Measurements from ENCODE around the gene PEMT. TPM values are rescaled to one million over a fixed set of nuclear protein-coding genes. Genes with fewer than 3 reads are reported as not detected.
A peak's percentile ranks its signal among the peaks of the same experiment; 100 is the strongest.

PEMT gene
- total RNA-seq, 1 donor from 2014 or later = 18.2 TPM

DNA sequence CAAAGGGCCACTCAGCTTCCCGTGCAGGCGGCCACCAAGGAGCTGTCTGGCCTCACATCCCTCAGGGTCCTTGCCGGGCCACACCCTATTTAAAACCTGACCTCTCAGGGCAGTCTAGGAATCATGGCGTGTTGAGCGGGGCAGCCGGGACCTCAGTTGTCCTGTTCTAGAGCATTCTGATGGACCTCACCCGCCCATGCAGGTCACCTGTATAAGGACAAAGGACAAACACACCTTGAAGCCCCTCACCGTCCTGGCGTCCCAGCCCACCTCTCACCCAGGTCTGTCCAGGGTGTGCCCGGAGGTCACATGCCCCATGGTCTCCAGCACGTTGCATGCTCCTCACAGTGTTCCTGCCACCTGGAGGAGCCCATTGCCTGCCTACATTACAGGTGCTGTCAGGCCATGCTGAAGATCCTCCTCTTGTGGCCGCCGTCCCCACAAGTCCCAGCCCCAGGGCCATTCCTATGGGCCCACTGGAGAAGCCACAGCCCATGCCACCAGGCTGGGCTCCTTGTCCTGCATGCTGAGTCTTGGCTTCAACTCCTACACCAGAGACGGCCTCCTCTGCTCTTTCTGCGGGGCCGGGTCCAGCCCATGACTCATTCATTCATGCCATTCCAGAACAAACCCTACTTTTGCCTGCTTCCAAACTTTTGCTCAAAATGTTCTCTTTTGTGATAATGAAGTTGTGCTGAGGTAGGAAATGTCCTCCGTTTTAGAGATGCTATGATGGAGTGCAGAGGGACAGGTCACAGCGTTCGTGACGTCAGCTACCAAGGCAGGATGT, 46.3 kb downstream of the PEMT start:
- no peak for ATAC-seq
- intact Hi-C loops (cut with DNase I) = no loop called here
- DNase-seq (ENCODE audit: missing footprints) = no peak

DNA sequence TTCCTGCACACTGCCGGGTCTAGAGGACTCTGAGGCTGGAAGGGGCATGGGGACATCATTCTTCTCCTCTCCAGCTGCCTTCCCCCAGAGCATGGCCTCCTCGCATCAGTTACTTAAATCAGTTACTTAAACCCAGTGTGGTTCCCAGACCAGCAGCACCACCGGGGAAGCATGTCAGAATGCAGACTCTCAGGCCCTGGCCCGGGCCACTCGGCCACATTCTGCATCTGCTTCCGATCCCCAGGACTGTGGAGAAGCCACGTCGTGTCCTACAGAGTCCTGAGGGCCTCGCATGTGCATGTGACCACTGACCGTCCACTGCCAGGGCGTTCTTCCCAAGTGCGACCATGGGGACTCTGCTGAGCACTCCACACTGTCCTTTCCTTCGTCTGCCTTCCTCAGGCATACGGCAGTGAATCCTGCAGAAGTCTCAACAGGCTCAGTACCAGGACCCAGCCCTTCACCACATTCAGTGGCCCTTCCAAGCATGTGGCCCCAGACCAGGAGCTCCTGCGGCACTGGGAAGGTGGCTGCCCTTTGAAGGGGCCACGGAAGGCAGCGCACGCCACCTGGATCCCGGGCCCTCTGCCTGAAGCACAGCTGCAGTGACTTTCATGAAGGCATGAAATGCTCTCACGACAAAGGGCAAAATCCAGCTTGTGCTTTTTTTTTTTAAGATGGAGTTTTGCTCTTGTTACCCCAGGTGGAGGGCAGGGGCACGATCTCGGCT, 48.4 kb downstream of the PEMT start:
- intact Hi-C loops (cut with DNase I) = no loop called here
- ATAC-seq (no peak), DNase-seq (ENCODE audit: missing footprints) (no peak)

GRCh38 chr17:17541640-17542001, 49.9 kb downstream of the PEMT start:
- ATAC-seq = no peak
- intact Hi-C loops (cut with DNase I) = no loop called here
- no peak for DNase-seq (ENCODE audit: missing footprints)

GRCh38 chr17:17540935-17541639, 50.4 kb downstream of the PEMT start:
- ATAC-seq (peak; percentile 30), DNase-seq (ENCODE audit: missing footprints) (no peak)
- intact Hi-C loops (cut with DNase I) = no loop called here

- ATAC-seq (no peak), DNase-seq (ENCODE audit: missing footprints) (no peak)
- intact Hi-C loops (cut with DNase I) = no loop called here
Observed at GRCh38 chr17:17540278-17540906, 51.1 kb downstream of the PEMT start.

DNA sequence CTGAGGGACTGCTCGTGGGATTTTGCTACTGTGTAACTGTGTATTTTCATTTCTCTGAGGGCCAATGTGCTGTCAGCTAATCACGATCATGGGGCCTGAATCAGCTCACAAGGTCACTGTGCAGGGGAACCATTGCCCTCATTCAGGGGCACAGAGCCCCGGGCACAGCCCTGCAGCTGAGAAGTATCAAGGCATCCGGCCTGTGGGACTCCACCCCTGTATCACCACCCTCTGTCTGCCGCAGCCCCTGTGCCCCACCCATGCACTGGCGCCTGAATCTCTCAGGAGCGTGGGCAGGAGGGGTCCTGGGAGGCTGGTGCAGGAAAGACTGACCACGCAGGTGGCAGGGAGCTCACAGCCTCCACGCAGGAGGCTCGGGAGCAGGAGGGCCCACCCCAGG, 51.9 kb downstream of the PEMT start:
- DNase-seq (ENCODE audit: missing footprints) (no peak), ATAC-seq (no peak)
- intact Hi-C loops (cut with DNase I) = no loop called here

GRCh38 chr17:17538417-17539391, 52.8 kb downstream of the PEMT start:
- intact Hi-C loops (cut with DNase I) = no loop called here
- peak; percentile 11 for DNase-seq (ENCODE audit: missing footprints)
- ATAC-seq = no peak

GRCh38 chr17:17537311-17538099, 54.0 kb downstream of the PEMT start:
- intact Hi-C loops (cut with DNase I) = no loop called here
- DNase-seq (ENCODE audit: missing footprints) (peak; percentile 16), ATAC-seq (no peak)

- ATAC-seq = peak; percentile 4
- DNase-seq (ENCODE audit: missing footprints) = peak; percentile 21
- intact Hi-C loops (cut with DNase I) = loop anchor here (1.0 kb wide), 3 partner anchors 10 to 31 kb away; no protein-coding TSS in a partner anchor
Observed at GRCh38 chr17:17536702-17537101, 54.8 kb downstream of the PEMT start.

GRCh38 chr17:17535957-17536356, 55.6 kb downstream of the PEMT start:
- DNase-seq (ENCODE audit: missing footprints) (peak; percentile 92), ATAC-seq (peak; percentile 91)
- intact Hi-C loops (cut with DNase I) = loop anchor here (1.0 kb wide), 3 partner anchors 10 to 31 kb away; no protein-coding TSS in a partner anchor

GRCh38 chr17:17533901-17534441, 57.5 kb downstream of the PEMT start:
- intact Hi-C loops (cut with DNase I) = no loop called here
- DNase-seq (ENCODE audit: missing footprints) (no peak), ATAC-seq (no peak)

DNA sequence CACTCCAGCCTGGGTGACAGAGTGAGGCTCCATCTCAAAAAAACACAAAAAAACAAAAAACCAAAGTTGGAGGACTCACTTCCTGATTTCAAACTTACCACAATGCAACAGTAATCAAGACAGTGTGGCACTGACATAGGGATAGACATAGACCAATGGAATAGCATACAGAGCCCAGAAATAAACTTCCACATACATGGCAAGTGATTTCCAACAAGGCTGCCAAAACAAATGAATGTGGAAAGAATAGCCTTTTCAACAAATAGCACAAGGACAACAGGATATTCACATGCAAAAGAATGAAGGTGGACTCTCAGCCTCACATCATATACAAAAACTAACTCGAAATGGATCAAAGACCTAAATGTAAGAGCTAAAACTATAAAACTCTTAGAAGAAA, 58.5 kb downstream of the PEMT start:
- DNase-seq (ENCODE audit: missing footprints) = no peak
- intact Hi-C loops (cut with DNase I) = no loop called here
- ATAC-seq = no peak

DNA sequence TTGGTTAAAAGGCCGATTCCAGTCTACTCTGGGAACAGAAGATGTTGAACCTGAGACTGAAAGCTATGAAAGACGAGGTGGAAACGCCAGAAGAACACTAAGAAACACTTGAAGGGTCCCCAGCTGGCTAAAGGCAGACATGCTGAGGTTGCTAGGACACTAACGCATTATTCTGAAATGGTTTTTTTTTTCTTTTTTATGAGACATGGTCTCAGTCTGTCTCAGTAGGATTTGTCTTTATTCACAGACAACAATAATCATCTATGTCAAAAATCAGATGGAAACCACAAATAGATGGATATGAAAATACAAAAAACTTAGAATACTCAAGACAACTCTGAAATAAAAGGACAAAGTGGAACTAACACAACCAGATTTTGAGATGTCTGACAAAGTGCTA, 60.4 kb downstream of the PEMT start:
- ATAC-seq (no peak), DNase-seq (ENCODE audit: missing footprints) (no peak)
- intact Hi-C loops (cut with DNase I) = no loop called here

DNA sequence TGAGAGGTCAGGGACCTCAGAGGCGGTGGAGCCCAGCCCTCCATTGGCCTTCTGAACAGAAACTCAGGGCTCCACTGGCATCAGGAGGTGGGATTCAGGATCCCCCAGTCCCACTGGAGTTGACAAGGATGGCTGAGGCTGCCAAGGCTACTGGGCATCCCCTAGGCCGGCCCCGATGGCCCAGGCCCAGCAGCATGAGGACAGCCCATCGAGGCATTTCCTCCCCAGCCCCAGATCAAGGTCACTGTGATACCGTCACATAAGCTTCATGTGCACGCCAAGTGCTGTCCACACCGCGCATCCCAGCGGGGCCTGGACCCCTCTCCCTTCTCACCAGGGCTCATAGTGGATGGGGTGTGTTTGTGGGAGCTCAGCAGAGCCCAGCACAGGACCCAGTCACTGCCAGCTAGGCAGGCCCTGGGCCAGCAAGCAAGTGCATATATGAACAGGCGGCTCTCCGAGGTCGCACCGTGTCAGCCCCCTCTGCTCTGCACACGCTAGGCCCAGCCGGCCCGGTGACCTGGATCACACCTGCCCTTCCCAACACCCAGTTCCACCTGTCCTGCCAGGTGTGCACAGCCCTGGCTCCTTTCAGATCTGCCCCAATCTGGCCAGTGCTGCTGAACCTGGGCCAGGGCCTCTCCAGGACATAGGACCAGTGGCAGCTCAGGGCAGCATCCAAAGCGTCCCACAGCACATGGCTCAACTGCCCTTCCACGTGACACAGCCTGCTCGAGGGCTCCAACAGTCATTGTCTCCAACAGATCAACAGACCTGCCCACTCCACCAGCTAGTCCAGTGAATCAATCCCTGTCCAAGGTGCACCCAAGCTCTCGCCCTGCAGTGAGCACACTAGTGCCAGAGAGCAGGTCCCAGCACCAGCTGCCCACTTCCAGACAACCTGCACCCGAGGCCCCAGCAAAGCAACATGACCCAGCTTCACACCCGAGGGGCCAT, 62.5 kb downstream of the PEMT start:
- intact Hi-C loops (cut with DNase I) = no loop called here
- ATAC-seq = peak; percentile 24
- peak; percentile 43 for DNase-seq (ENCODE audit: missing footprints)

DNA sequence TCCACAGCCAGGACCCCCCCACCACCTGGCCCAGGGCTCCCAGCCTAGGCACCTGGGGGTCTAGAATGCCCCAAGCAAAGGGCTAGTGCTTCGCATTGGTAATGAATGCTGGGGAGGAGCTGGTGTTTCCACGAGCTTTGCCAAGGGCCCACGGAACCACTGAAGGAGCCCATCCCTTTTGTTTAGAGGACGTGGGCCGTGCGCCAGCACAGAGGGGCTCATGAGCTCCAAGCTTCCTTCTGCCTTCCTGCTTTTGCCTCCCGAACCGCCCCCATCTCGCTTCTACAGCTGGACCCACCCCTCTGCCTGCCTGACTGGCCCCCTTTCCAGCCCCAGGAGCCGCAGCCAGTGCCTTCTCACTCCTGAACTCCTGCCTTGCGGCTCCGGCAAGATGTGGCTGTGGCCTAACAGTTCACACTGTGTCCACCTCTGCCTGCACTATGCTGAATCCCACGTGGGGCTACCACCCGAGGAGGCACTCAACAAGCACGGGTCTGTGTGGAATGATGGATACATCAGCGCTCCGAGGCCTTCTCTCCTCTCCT, 63.5 kb downstream of the PEMT start:
- peak; percentile 42 for DNase-seq (ENCODE audit: missing footprints)
- no peak for ATAC-seq
- intact Hi-C loops (cut with DNase I) = no loop called here

DNA sequence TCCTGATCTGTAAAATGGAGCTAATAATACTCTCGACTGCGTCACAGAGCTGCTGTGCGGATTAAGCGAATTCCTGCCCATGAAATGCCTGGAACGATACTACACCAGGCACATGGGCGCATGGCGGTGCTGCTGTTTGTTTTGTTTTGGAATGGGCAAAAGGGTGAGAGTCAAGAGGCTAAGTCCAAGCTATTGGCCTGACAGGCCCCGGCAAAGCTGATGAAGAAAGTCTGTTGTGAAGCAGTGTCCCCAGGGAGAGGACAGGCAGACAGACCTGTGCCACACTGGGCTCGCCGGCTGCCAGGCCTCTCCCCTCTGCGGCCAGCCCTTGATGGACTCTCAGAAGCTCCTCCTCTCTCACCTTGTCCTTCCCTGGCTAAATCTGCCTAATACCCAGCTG, 64.0 kb downstream of the PEMT start:
- ATAC-seq = peak; percentile 53
- intact Hi-C loops (cut with DNase I) = no loop called here
- no peak for DNase-seq (ENCODE audit: missing footprints)
